ENCODE results near the gene TAP1.

The TAP1 gene

GRCh38 chr6:32865724-32866443 lies 12.4 kb upstream of the TAP1 start:
- no peak for DNase-seq (ENCODE audit: low read depth in 2 of 2)

DNA sequence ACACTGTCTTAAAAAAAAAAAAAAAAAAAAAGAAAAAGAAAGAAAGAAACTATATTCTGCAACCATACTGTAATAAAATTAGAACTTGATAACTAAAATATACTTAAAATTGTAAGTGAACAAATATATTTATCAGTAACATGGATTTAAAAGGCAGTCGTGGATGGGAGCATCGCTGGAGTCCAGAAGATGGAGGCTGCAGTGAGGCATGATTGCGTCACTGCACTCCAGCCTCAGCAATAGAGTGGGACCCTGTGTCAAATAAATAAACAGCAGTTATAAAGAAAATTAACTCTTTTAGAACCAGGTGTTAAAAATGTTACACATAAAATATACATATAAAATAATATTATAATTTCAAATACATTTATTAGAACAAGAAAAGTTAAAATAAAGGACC lies 9.2 kb upstream of the TAP1 start:
- DNase-seq (ENCODE audit: low read depth in 2 of 2) = no peak

DNA sequence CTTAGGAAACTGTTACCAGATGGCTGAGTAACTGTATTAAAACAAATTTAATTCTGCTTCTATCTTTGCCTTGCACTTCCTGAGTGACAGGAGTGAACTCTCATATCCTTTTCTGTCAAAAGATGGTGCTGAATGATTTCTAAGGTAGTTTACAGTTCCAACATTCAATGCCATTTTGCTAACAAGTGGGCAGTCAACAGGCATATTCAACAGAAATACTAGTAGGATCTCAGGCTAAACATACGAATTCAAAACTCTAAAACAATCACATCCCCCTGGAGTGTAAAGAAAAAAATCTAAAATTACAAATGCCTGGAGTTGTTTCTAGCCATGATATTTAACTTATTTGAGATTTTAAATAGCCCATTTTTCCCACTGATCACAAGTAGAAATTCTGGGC lies 7.2 kb upstream of the TAP1 start:
- DNase-seq (ENCODE audit: low read depth in 2 of 2) = no peak

DNA sequence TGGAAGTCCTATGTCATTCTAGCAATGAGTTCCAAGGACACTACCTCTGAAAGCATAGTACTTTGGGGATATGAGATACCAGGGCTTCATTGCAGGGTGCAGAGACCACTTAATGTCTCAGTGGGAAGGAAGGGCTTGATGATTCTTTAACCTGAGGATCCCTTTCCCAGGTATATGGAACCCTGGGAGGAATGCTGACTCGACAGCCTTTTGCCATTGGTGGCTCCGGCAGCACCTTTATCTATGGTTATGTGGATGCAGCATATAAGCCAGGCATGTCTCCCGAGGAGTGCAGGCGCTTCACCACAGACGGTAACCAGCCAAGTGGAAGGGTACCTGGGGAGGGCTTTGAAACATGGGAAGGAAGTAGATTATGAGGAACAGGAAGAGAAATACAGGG lies 4.7 kb upstream of the TAP1 start:
- DNase-seq (ENCODE audit: low read depth in 2 of 2) = no peak

- DNase-seq (ENCODE audit: low read depth in 2 of 2) = no peak
Observed at GRCh38 chr6:32857156-32857891, 3.8 kb upstream of the TAP1 start.

- no peak for DNase-seq (ENCODE audit: low read depth in 2 of 2)
Observed at GRCh38 chr6:32855467-32856174, 2.1 kb upstream of the TAP1 start.

DNA sequence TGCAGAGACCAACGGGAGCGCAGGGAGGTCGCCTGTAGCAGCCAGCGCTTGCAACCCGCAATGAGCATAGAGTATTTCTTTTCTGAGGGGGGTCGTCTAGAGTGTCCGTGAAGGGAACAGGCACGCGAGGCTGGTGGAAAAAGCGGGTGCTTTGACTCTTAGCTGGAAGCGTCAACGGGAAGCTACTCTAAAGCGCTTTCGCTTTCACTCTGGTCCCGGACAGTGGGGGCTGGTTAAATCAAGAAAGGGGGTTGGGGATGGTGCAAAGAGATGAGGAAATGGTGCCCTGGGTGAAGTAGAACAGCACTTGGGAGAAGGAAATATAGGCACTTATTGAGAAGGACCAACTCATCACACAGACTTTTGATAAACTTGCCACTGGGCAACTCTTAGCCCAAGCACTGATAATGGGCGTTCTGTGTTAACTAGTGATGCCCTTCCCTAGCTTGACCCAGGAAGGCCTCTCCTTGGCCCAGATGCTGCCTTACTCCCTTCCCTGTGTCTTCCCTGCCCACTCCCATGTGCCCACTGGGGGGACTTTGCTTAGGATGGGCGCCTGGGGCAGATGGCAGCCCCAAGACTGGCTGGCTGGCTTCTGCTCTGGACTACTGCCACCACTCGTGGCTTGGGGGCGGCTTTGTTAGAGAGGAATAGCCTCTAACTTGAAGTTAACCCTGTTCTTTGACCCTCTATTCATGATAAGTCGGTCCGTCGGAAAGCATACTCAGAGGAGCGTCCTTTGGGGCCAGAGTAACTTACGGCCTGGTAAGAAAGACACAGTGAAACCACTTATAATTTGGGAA lies 1.1 kb upstream of the TAP1 start:
- DNase-seq (ENCODE audit: low read depth in 2 of 2) = peak; percentile 36 to 71

DNA sequence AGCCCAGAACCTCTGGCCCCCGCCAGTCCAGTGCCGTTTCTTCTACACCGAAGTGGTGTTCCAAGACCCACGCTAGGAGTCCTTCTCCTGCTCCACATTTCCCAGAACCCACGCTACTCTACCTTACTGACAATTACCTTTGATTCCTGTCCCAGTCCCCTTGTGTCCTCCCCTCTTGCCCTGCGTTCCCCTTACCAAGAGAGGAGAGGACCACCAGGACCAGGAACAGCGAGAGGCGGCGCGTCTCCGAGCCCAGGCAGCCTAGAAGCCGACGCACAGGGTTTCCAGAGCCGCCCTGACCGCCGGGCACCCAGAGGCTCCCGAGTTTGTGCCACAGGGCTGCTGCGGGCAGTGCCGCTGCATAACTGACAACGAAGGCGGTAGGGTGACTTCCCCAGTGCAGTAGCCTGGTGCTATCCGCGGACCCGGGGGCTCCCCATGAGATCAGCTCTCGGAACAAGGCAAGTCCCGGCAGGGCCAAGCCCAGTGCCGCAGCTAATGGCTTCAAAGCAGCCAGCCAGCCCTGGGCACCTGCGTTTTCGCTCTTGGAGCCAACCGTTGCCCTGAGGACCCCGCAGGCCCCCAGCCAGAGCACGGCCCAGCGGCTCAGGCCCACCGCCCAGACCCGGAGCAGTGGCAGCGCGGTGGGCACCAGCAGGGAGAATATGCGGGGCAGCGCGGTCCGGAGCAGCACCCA lies 512 bp downstream of the TAP1 start:
- peak in 1 of 2 donors; percentile 43 for DNase-seq (ENCODE audit: low read depth in 2 of 2)

DNA sequence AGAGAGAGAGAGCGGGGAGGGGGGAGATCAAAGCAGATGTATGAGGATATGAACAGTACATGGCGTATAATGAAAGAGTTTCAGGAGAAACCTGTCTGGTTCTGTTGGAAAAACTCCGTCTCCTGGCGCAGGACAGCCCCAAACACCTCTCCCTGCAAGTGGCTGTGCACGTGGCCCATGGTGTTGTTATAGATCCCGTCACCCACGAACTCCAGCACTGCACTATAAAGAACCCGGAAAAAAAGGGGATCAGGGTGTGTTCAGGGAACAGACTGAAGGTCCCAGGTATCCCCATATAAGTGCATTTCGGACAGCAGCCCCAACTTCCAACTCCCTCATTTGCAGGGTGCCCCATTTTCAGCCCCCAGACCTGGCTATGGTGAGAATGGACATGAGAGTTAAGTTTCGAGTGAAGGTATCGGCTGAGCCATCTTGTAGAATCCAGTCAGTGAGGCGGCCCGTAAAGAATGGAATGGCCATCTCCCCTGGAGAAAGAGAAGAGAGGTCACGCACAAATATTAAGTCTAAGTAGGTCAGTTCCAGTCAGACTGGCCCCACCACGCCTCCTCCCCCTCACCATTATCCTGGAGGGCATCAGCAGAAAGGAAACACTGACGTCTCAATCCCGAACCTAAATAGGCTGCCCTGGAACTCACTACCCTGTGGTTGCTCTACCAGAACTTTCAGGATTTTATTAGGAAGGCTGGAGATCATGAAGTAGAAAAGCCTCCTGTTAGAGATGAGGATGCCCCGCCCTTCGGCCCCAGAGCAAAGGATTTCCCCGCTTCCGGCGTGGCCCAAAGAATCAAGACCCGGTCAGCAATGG lies 1.3 kb downstream of the TAP1 start:
- no peak for DNase-seq (ENCODE audit: low read depth in 2 of 2)

DNA sequence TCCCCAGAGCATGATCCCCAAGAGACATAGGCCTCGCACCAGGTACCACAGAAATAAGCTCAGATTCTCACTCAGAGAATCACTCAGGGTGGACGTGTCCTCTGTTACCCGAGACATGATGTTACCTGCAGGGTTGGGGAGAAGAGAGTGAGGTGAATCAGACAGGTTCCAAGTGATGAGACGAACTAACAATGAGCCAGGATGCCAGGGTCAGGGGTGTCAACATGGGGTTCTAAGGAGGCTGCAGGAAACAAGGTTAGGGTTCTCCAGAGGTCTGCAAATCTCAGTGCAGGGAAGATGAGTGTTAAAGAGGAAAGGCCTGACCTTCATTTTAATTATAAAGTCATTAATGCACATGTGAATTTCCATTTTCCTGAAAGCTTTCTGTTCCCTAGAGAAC lies 2.5 kb downstream of the TAP1 start:
- DNase-seq (ENCODE audit: low read depth in 2 of 2) = no peak

DNA sequence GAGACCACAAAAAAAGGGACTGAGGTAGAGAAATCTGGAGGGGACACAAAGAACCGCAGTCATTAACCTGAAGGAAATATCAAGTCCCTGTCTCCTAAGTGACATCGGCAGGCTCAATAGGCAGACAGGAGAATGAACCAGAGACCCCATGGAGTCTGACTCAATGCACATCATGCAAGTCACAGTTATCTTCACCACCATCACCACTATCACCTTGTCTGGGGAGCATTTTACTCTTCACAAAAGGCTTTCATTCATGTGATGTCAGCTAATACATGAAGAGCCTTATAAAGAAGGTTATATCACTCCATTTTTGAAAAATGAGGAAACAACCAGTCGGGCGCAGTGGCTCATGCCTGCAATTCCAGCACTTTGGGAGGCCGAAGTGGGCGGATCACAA lies 4.4 kb downstream of the TAP1 start:
- DNase-seq (ENCODE audit: low read depth in 2 of 2) = no peak

- DNase-seq (ENCODE audit: low read depth in 2 of 2) = no peak
Observed at GRCh38 chr6:32847795-32848194, 5.7 kb downstream of the TAP1 start.

- DNase-seq (ENCODE audit: low read depth in 2 of 2) = no peak
Observed at GRCh38 chr6:32847004-32847403, 6.5 kb downstream of the TAP1 start.

- DNase-seq (ENCODE audit: low read depth in 2 of 2) = peak in 1 of 2 donors; percentile 23
Observed at GRCh38 chr6:32845384-32845884, 8.1 kb downstream of the TAP1 start.

DNA sequence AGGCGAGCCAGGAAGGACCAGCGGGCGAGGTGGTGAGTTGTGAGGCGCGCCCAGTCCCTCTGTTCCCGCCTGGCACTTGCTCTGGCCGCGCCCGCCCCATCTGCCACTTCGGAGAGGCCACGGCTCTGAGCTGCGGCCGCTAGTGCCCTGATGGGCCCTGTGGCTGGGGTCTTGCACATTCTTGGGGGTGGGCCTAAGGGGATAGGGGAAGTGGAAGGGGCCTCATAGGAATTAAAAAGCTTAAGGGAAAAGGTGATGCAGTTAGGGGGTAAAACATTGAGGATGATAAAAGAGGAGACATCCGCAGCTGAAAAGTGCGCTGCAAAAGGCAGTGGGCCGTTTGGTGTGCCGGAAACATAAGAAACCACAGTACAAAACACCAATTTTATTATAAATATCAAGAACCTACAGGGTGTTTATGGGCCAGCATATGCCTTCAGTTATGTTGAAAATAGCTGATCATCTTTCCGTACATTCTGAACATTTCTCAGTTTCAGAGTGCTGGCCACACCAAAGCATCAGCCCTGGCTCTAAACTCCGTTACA lies 8.6 kb downstream of the TAP1 start:
- DNase-seq (ENCODE audit: low read depth in 2 of 2) = no peak

DNA sequence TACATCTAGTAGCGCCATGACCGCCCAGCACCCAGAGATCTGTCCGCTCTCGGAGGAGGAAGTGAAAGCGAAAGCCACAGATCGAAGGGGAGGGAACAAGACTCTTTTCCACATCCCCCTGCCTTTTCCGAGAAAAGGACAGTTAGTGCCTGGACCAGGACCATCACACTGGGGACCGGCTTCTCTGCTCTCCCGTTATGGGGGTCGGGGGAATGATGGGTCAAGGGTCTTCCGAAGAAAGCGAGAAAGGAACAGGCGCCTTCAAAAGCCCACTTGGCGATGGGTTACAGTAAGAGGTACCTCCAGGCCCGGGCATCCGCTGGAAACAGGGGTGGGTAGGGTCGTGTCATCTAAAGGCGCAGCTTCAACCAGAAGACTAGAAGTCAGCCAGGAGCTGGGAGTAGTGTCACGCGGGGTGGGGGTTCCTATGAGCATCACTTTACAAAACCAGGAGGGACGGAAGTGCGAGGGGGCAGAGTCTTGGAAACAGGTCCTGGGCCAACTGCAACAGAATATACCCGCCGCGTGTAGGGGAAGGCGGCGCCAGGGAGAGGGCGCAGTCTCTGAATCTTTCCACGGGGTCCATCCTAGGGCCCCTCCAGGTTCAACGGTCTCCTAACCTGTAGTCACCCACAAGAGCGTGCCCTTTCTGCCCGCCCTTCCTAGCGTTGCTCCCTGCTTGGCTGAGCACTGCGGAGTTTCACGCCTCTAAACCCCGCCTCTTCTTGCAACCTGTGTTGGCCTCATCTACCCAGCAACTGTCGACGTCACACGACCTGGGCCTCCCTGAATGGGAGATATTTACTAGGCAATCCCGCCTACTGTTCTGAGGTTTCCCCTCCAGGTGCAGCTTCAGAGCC lies 9.3 kb downstream of the TAP1 start, which contains the start of gene PSMB8:
Gene PSMB8, minus strand, starts transcription at position 69 of the 860 bp plus-strand sequence. Its CDS starts 51 bp downstream, at position 18.
- DNase-seq (ENCODE audit: low read depth in 2 of 2) = peak; percentile 92 to 99

DNA sequence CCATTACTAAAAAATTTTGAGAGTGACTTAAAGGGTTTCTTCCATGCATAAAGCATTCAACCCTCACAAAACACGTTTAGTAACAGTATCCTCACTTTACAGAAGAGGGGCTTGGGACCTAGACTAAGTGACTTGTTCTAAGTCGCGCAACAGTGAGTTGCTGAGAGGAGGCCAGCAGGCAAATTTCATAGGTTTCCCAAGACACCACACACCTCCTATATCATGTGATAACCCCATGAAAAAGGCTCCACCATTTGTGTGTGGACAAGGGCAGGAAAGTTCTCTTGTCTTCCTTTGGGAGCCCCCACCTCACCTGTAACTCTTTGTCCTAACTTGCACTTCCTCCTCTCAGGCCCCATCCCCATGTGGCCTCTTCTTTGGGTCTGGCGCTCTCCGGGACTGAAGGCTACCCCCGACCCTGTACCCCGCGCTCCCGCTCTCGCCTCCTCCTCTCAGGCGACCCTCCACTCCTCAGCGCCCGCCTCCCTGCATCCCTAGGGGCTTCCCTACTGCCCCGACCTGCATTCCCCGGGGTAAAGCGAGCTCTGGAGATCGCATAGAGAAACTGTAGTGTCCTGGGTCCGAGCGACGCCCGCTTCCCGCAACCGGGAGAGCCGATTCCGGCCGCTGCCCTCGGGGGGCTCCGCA lies 10.0 kb downstream of the TAP1 start:
- DNase-seq (ENCODE audit: low read depth in 2 of 2) = no peak

DNA sequence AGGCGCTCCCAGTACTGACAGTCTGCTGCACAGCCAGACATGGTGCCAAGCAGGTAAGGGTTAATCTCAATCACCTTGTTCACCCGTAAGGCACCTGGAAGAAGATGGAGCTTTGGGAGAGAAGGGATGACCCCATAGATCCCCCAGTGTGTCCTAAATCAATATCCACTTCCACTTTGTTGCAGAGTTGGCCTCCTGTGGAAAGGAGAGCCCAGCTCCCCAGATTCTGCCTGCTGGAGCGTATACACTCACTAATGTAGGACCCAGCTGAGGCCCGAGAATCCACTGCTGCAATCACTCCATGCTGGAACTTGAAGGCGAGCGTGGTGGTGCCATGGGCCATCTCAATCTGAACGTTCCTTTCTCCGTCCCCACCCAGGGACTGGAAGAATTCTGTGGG lies 10.8 kb downstream of the TAP1 start:
- DNase-seq (ENCODE audit: low read depth in 2 of 2) = no peak

All from stimulated activated CD8-positive, alpha-beta memory T cell treated with anti-CD3 and anti-CD28 coated beads, Interleukin-15, amount 100 ng/mL, for 4 hours (primary cell).